MM.1S (cell line): ENCODE results near the gene CNTN1.

Source experiments
- DNase-seq: peaks from one replicate; pipeline ENCODE4 v3.0.0-alpha.2; 2015
- H2AFZ ChIP-seq: fragments of 300-600 bp; sonication (generic); 2 replicates; pipeline ENCODE4 v1.6.0; 2016; ENCODE audit warnings: antibody characterized with exemption, low read length
- H3F3A ChIP-seq: fragments of 300-600 bp; sonication (generic); 2 replicates; pipeline ENCODE4 v1.6.1; 2016; ENCODE audit warnings: mild to moderate bottlenecking, antibody characterized with exemption, low read length, moderate library complexity, mixed read lengths; ENCODE audit not compliant: insufficient read depth
- H3K27ac ChIP-seq: fragments of 300-600 bp; sonication (generic); 2 replicates; pipeline ENCODE4 v1.5.1; 2016; ENCODE audit warnings: mild to moderate bottlenecking, low read length
- H3K27me3 ChIP-seq: fragments of 300-600 bp; sonication (generic); replicated peaks from 2 replicates; pipeline ENCODE4 v1.6.0; 2016; ENCODE audit warnings: low read length; ENCODE audit not compliant: insufficient read depth
- H3K36me3 ChIP-seq: fragments of 300-600 bp; sonication (generic); replicated peaks from 2 replicates; pipeline ENCODE4 v1.6.1; 2016; ENCODE audit warnings: mild to moderate bottlenecking, low read length, mixed read lengths; ENCODE audit not compliant: insufficient read depth
- H3K4me1 ChIP-seq: fragments of 300-600 bp; sonication (generic); 2 replicates; pipeline ENCODE4 v1.6.1; 2016; ENCODE audit warnings: low read length, mixed read lengths
- H3K4me2 ChIP-seq: fragments of 300-600 bp; sonication (generic); 2 replicates; pipeline ENCODE4 v1.6.0; 2016; ENCODE audit warnings: low read depth, low read length
- H3K4me3 ChIP-seq: fragments of 300-600 bp; sonication (generic); 2 replicates; pipeline ENCODE4 v1.5.1; 2016; ENCODE audit warnings: low read length, mixed read lengths
- H3K79me2 ChIP-seq: fragments of 300-600 bp; sonication (generic); 2 replicates; pipeline ENCODE4 v1.6.1; 2016; ENCODE audit warnings: mixed run types, low read length, mixed read lengths
- H3K9ac ChIP-seq: fragments of 300-600 bp; sonication (generic); 2 replicates; pipeline ENCODE4 v1.6.1; 2016; ENCODE audit warnings: low read length, mixed read lengths
- H3K9me2 ChIP-seq: fragments of 300-600 bp; sonication (generic); replicated peaks from 2 replicates; pipeline ENCODE4 v1.6.1; 2016; ENCODE audit warnings: mild to moderate bottlenecking, low read length, mixed read lengths; ENCODE audit not compliant: insufficient read depth
- H3K9me3 ChIP-seq: fragments of 300-600 bp; sonication (generic); replicated peaks from 2 replicates; pipeline ENCODE4 v1.6.1; 2016; ENCODE audit warnings: mild to moderate bottlenecking, low read length, mixed read lengths; ENCODE audit not compliant: insufficient read depth
- H4K20me1 ChIP-seq: fragments of 300-600 bp; sonication (generic); 2 replicates; pipeline ENCODE4 v1.6.1; 2016; ENCODE audit warnings: mild to moderate bottlenecking, low read length, moderate library complexity, mixed read lengths; ENCODE audit not compliant: insufficient read depth
- EZH2 ChIP-seq: fragments of 300-600 bp; sonication (generic); optimal IDR thresholded peaks from 2 replicates; pipeline ENCODE3; 2017; ENCODE audit warnings: low read depth, mild to moderate bottlenecking, antibody characterized with exemption, low read length, mixed read lengths
- EZH2phosphoT487 ChIP-seq: fragments of 300-600 bp; sonication (generic); IDR thresholded peaks from 2 replicates; pipeline ENCODE4 v1.6.1; 2018; ENCODE audit warnings: antibody characterized with exemption, low read length
- TF ChIP-seq, protein P1 (sequence below): fragments of 300-600 bp; sonication (generic); IDR thresholded peaks from 2 replicates; pipeline ENCODE4 v1.5.1; 2016; ENCODE audit warnings: antibody characterized with exemption, low read length, mixed read lengths

Gene CNTN1

GRCh38 chr12:40992674-40993073 is 300.4 kb downstream of the CNTN1 start:
- H3K4me1 ChIP-seq: no peaks in the 10 kb centered on the region
- H4K20me1 ChIP-seq: no peaks in the 10 kb centered on the region
- H3K27ac ChIP-seq: no peak overlapping the region
- no peak for DNase-seq
- H3K27me3 ChIP-seq: no peaks in the 10 kb centered on the region
- no peaks in the 10 kb centered on the region for H3K36me3 ChIP-seq
- TF ChIP-seq EZH2phosphoT487: no peak
- TF ChIP-seq EZH2: no peak
- no peaks in the 10 kb centered on the region for H3K9me2 ChIP-seq
- no peak overlapping the region for H3K4me3 ChIP-seq
- H2AFZ ChIP-seq: no peak overlapping the region
- H3K4me2 ChIP-seq: no peak overlapping the region
- no peak overlapping the region for H3K9ac ChIP-seq
- H3F3A ChIP-seq: no peaks in the 10 kb centered on the region
- no peaks in the 10 kb centered on the region for H3K9me3 ChIP-seq
- no peaks in the 10 kb centered on the region for H3K79me2 ChIP-seq

DNA sequence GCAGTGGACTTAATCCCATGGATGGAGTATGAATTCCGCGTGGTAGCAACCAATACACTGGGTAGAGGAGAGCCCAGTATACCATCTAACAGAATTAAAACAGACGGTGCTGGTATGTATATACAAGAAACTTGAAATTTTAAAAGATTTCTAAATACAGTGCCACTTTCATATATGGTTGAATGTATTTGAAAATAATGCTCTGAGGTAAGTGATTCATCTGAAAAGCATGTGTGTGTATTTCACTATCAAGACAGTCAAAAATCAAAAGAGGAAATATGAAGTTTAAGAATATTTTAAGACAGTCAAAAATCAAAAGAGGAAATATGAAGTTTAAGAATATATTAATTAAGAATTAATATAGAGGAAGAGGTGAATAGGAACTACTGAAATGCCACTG is 300.9 kb downstream of the CNTN1 start:
- Histone ChIP-seq H3K36me3 (no peaks in the 10 kb centered on the region), H3K4me1 (no peaks in the 10 kb centered on the region), H3F3A (no peaks in the 10 kb centered on the region), H3K27ac (no peak overlapping the region), H3K79me2 (no peaks in the 10 kb centered on the region), H3K4me2 (no peak overlapping the region), H3K4me3 (no peak overlapping the region), H2AFZ (no peak overlapping the region), H3K9me3 (no peaks in the 10 kb centered on the region), H4K20me1 (no peaks in the 10 kb centered on the region), H3K9ac (no peak overlapping the region), H3K27me3 (no peaks in the 10 kb centered on the region), H3K9me2 (no peaks in the 10 kb centered on the region)
- no peak for DNase-seq
- TF ChIP-seq EZH2: no peak
- TF ChIP-seq EZH2phosphoT487: no peak
- TF ChIP-seq, protein P1, sequence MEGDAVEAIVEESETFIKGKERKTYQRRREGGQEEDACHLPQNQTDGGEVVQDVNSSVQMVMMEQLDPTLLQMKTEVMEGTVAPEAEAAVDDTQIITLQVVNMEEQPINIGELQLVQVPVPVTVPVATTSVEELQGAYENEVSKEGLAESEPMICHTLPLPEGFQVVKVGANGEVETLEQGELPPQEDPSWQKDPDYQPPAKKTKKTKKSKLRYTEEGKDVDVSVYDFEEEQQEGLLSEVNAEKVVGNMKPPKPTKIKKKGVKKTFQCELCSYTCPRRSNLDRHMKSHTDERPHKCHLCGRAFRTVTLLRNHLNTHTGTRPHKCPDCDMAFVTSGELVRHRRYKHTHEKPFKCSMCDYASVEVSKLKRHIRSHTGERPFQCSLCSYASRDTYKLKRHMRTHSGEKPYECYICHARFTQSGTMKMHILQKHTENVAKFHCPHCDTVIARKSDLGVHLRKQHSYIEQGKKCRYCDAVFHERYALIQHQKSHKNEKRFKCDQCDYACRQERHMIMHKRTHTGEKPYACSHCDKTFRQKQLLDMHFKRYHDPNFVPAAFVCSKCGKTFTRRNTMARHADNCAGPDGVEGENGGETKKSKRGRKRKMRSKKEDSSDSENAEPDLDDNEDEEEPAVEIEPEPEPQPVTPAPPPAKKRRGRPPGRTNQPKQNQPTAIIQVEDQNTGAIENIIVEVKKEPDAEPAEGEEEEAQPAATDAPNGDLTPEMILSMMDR: no peak

GRCh38 chr12:40996091-40996490 is 303.9 kb downstream of the CNTN1 start:
- no peak overlapping the region for H3K4me3 ChIP-seq
- no peaks in the 10 kb centered on the region for H3K27me3 ChIP-seq
- no peak overlapping the region for H3K27ac ChIP-seq
- no peaks in the 10 kb centered on the region for H3F3A ChIP-seq
- no peak overlapping the region for H2AFZ ChIP-seq
- H3K36me3 ChIP-seq: no peaks in the 10 kb centered on the region
- no peak for DNase-seq
- no peaks in the 10 kb centered on the region for H3K4me1 ChIP-seq
- H3K79me2 ChIP-seq: no peaks in the 10 kb centered on the region
- no peaks in the 10 kb centered on the region for H3K9me2 ChIP-seq
- H3K9me3 ChIP-seq: no peaks in the 10 kb centered on the region
- H4K20me1 ChIP-seq: no peaks in the 10 kb centered on the region
- TF ChIP-seq, protein P1: no peak
- no peak for TF ChIP-seq EZH2
- no peak for TF ChIP-seq EZH2phosphoT487
- H3K9ac ChIP-seq: no peak overlapping the region
- H3K4me2 ChIP-seq: no peak overlapping the region

- H3K9ac ChIP-seq: no peak overlapping the region
- H3K9me3 ChIP-seq: no peaks in the 10 kb centered on the region
- no peak overlapping the region for H3K4me2 ChIP-seq
- H2AFZ ChIP-seq: no peak overlapping the region
- TF ChIP-seq EZH2 (no peak), EZH2phosphoT487 (no peak)
- TF ChIP-seq, protein P1: no peak
- H3K4me3 ChIP-seq: no peak overlapping the region
- no peaks in the 10 kb centered on the region for H3K79me2 ChIP-seq
- no peak for DNase-seq
- H3K36me3 ChIP-seq: no peaks in the 10 kb centered on the region
- H4K20me1 ChIP-seq: no peaks in the 10 kb centered on the region
- H3K4me1 ChIP-seq: no peaks in the 10 kb centered on the region
- no peaks in the 10 kb centered on the region for H3F3A ChIP-seq
- H3K9me2 ChIP-seq: no peaks in the 10 kb centered on the region
- H3K27ac ChIP-seq: no peak overlapping the region
- no peaks in the 10 kb centered on the region for H3K27me3 ChIP-seq
Observed at GRCh38 chr12:40999210-40999609, 307.0 kb downstream of the CNTN1 start.
